Adrenal gland (tissue), 12 donors: ENCODE data around the gene ANO6. TPM values are rescaled to one million over a fixed set of nuclear protein-coding genes. Genes with fewer than 3 reads are reported as not detected.

Experiments used
- DNase-seq, 7 donors: peaks; one replicate each; pipeline ENCODE4 v3.0.0-alpha.2; 2019 to 2020
- H3K27ac ChIP-seq, 5 donors: fragments of 200-600 bp; sonication (generic) in 4 of 5; 1 replicate in 3 of 5; 2 replicates in 2 of 5; pipeline versions ENCODE4 v1.5.1 to v1.8.0; 2016 to 2020; ENCODE audit warnings: mild to moderate bottlenecking in 1 of 5
- H3K27me3 ChIP-seq: fragments of 200-600 bp; 2 replicates; pipeline ENCODE4 v1.8.0; 2021
- H3K36me3 ChIP-seq, 2 donors: fragments of 200-600 bp; replicated peaks in 1 of 2; 1 replicate in 1 of 2; 2 replicates in 1 of 2; pipeline versions ENCODE4 v1.5.1 to v1.8.0; 2018 to 2022
- H3K4me1 ChIP-seq, 2 donors: fragments of 200-600 bp; replicated peaks in 1 of 2; 1 replicate in 1 of 2; 2 replicates in 1 of 2; pipeline versions ENCODE4 v1.5.1 to v1.8.0; 2018 to 2021
- H3K4me3 ChIP-seq, 4 donors: fragments of 200-600 bp; sonication (generic) in 3 of 4; one replicate each; pipeline ENCODE4 v1.5.1; 2016 to 2018
- H3K9me3 ChIP-seq, 3 donors: fragments of 200-600 bp; sonication (generic) in 1 of 3; replicated peaks in 1 of 3; 1 replicate in 2 of 3; 2 replicates in 1 of 3; pipeline versions ENCODE4 v1.5.1 to v1.8.0; 2016 to 2021
- POLR2A ChIP-seq, 2 donors: fragments of 450-650 bp; IDR thresholded peaks; one replicate each; pipeline ENCODE4 v1.6.1; 2017; ENCODE audit warnings: antibody characterized with exemption in 2 of 2, mild to moderate bottlenecking in 2 of 2, moderate library complexity in 1 of 2
- WGBS, 4 donors: extraction: QIAGEN DNeasy Blood & Tissue Kit in 2 of 4; methylation state at CpG; one replicate each; pipeline versions ENCODE4 v1.1.5 to v1.1.7; 2013 to 2017; 5-methylcytosine and 5-hydroxymethylcytosine counted together
- intact Hi-C, 2 donors: fragments of 100-400 bp; cut with DNase I; formaldehyde crosslinking; loops; one replicate each; pipeline versions ENCODE4 v1.14.1 to v1.15.0; 2022 to 2023
- polyA plus RNA-seq, 3 donors: library from polyadenylated mRNA; stranded (reverse); fragments of 200-250 nt in 2 of 3; fragments of 350-450 nt in 1 of 3; fragmentation: Illumina TruSeq in 1 of 3; extraction: RNeasy Lipid Tissue Mini Kit (QIAGEN cat#74804) in 1 of 3; gene quantifications; one replicate each; pipeline ENCODE4 v1.2.3, GENCODE V29; 2013 to 2014
- total RNA-seq, 9 donors: library from RNA; depleted of rRNA in 4 of 9; stranded (reverse); fragments of >200 nt in 4 of 9; fragments of 120-200 nt in 1 of 9; fragmentation: NEBNext Ultra II Directional in 1 of 9; extraction: Animal tissue kit (Norgen Biotek cat#: 25700) in 1 of 9; gene quantifications; one replicate each; pipeline versions ENCODE4 v1.1.0 to v1.2.4, GENCODE V29; 2013 to 2023
- TF ChIP-seq, protein P1 (sequence below), 6 experiments: fragments of 450-650 bp in 4 of 6; fragments of 200-600 bp in 2 of 6; sonication (generic) in 1 of 6; IDR thresholded peaks; 1 replicate in 5 of 6; 2 replicates in 1 of 6; pipeline versions ENCODE4 v1.5.1 to v1.8.0; 2016 to 2021; ENCODE audit warnings: antibody characterized with exemption in 6 of 6, mild to moderate bottlenecking in 2 of 6, moderate library complexity in 1 of 6
- donor health status: healthy with polysubstance abuse.
- donor health status: Bipolar disorder and iron deficiency.
- donor health status: DM: yes; HTN: yes; CAD: no.
- donor health status: DM: no; HTN: no; CAD: no.
- donor health status: DM: no; HTN: no; CAD: no.
- donor health status: DM: yes; HTN: yes; CAD: no.

The ANO6 gene
- total and polyA plus RNA-seq, 12 donors, result 7.5 to 92.3 (median 54.4) TPM

DNA sequence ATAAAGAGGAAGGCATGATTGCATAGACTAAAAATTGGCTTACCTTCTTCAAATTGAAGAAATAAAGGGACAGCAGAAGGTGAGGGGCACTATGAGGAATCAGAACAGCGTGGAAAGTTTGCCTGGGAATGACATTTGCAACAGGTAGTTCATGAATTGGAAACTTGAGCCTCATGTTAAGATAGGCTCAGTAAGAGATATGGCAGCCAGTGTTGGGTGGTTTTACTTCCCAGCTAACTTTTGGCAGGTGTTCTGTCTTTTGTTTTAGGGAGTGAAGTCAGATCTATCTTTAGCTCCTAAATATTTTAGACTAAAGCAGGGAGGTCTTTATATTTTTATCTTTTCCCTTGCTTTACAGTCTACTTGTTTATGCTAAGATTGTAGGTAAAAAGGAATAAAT is 122.4 kb downstream of the ANO6 start:
- no peak for DNase-seq
- H3K27me3 ChIP-seq, result no peaks in the 10 kb centered on the region
- H3K27ac ChIP-seq, result no peak overlapping the region
- intact Hi-C loops, result no loop called here
- no peaks in the 10 kb centered on the region for H3K9me3 ChIP-seq
- no peak for TF ChIP-seq POLR2A (IDR thresholded peaks at IDR 0.05)
- TF ChIP-seq, protein P1, sequence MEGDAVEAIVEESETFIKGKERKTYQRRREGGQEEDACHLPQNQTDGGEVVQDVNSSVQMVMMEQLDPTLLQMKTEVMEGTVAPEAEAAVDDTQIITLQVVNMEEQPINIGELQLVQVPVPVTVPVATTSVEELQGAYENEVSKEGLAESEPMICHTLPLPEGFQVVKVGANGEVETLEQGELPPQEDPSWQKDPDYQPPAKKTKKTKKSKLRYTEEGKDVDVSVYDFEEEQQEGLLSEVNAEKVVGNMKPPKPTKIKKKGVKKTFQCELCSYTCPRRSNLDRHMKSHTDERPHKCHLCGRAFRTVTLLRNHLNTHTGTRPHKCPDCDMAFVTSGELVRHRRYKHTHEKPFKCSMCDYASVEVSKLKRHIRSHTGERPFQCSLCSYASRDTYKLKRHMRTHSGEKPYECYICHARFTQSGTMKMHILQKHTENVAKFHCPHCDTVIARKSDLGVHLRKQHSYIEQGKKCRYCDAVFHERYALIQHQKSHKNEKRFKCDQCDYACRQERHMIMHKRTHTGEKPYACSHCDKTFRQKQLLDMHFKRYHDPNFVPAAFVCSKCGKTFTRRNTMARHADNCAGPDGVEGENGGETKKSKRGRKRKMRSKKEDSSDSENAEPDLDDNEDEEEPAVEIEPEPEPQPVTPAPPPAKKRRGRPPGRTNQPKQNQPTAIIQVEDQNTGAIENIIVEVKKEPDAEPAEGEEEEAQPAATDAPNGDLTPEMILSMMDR (IDR thresholded peaks at IDR 0.05), result no peak
- no peaks in the 10 kb centered on the region for H3K4me1 ChIP-seq
- no peaks in the 10 kb centered on the region for H3K36me3 ChIP-seq
- no peak overlapping the region for H3K4me3 ChIP-seq
- 90 to 97% (median 95%) methylated on average over 1 of the region's 1 CpG for WGBS, 4 donors

DNA sequence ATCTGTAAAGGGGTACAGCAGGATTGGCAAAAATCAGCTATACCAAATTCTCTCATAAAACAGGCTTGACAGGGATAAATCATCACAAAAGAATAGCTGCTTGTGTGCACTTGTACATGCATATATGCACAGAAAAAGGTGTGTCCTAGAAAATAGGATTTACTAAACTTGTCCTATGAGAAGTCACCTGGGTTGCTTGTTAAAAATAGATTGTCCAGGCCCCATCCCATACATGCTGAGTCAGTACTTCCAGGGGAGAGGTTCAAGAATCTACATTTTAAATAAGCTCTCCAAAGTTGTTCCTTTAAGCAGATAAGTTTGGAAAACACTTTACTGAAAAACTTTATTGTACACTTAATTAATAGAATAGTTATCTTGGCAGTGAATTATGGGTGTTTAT is 123.1 kb downstream of the ANO6 start:
- Histone ChIP-seq H3K4me1 (no peaks in the 10 kb centered on the region), H3K27ac (no peak overlapping the region)
- TF ChIP-seq, protein P1 (IDR thresholded peaks at IDR 0.05), result no peak
- no peak for TF ChIP-seq POLR2A (IDR thresholded peaks at IDR 0.05)

DNA sequence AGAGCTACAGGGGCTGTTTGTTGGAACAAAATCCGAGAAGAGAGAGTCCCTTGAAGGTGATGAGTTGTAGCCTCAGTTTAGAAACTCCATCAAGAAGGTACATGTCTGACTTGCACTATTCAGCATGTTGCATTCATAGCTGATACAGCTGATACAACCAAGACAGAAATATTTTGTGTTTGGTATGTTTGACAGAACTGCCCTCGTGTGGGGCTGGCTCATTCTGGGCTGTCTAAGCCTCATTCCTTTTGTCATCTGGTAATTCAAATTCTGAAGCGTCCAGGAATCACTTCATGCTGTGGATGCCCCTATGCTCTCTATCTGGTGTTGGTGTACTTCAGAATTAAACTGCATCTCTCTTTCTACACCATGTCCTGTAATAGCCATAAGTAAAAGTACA is 126.3 kb downstream of the ANO6 start:
- TF ChIP-seq, protein P1 (IDR thresholded peaks at IDR 0.05), result no peak
- no peak for TF ChIP-seq POLR2A (IDR thresholded peaks at IDR 0.05)
- Histone ChIP-seq H3K9me3 (no peaks in the 10 kb centered on the region), H3K4me1 (no peaks in the 10 kb centered on the region), H3K27me3 (no peaks in the 10 kb centered on the region), H3K36me3 (no peaks in the 10 kb centered on the region), H3K27ac (no peak overlapping the region), H3K4me3 (no peak overlapping the region)
- no peak for DNase-seq
- intact Hi-C loops, result no loop called here
- 80 to 91% (median 87%) methylated on average over 3 of the region's 3 CpGs for WGBS, 4 donors

More for the DNA sequence above, 123.1 kb downstream of the ANO6 start:
- H3K27me3 ChIP-seq, result no peaks in the 10 kb centered on the region
- no peak overlapping the region for H3K4me3 ChIP-seq
- DNase-seq, result no peak
- no peaks in the 10 kb centered on the region for H3K36me3 ChIP-seq
- intact Hi-C loops, result no loop called here
- no peaks in the 10 kb centered on the region for H3K9me3 ChIP-seq

DNA sequence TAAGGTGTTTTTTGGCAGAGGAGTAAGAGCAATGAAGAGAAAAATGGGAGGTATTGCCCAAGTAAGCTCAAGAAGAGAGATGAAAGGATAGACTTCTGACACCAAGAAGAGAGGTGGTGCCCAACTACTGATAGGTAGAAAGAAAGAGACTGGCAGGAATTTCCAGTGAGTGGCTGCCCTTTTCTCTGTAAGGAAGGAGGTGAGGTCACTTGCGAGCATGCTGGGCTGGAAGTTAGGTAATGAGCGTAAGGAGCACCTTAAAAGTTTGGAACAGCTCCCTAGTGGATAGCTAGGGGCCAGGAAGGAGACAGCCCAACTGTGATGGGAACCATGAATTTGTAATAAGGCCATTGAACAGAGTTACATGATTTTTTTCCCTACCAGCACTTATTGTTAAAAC is 127.0 kb downstream of the ANO6 start:
- DNase-seq, result no peak
- Histone ChIP-seq H3K9me3 (no peaks in the 10 kb centered on the region), H3K27ac (no peak overlapping the region), H3K27me3 (no peaks in the 10 kb centered on the region), H3K4me3 (no peak overlapping the region), H3K36me3 (no peaks in the 10 kb centered on the region), H3K4me1 (no peaks in the 10 kb centered on the region)
- intact Hi-C loops, result no loop called here
- TF ChIP-seq, protein P1 (IDR thresholded peaks at IDR 0.05), result no peak
- TF ChIP-seq POLR2A (IDR thresholded peaks at IDR 0.05), result no peak
- 90 to 100% (median 99%) methylated on average over 2 of the region's 2 CpGs for WGBS, 4 donors
